ENCODE results near the gene STK25.
A peak's percentile ranks its signal among the peaks of the same experiment; 100 is the strongest.

DNA sequence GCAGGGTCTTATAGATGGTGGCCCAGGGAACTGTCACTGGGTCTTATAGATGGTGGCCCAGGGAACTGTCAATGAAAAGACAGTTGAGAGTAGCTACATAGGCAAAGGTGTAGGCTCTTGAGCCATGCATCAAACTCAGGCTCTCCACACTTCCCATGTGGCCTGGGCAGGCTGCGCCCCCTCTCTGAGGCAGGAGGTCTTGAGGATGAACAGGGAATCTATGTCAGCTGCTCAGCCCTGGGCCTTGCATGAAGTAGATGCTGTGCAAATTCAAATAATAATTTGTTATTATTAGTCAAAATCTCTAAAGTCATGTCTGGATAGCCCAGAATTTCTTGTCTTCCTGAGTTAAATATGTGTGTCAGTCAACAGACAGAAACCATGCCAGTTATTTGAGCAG, 26.7 kb downstream of the STK25 start:
- no peak for TF ChIP-seq POLR2AphosphoS5 (IDR thresholded peaks at IDR 0.05; ENCODE audit: low read depth)
- TF ChIP-seq, protein P1, sequence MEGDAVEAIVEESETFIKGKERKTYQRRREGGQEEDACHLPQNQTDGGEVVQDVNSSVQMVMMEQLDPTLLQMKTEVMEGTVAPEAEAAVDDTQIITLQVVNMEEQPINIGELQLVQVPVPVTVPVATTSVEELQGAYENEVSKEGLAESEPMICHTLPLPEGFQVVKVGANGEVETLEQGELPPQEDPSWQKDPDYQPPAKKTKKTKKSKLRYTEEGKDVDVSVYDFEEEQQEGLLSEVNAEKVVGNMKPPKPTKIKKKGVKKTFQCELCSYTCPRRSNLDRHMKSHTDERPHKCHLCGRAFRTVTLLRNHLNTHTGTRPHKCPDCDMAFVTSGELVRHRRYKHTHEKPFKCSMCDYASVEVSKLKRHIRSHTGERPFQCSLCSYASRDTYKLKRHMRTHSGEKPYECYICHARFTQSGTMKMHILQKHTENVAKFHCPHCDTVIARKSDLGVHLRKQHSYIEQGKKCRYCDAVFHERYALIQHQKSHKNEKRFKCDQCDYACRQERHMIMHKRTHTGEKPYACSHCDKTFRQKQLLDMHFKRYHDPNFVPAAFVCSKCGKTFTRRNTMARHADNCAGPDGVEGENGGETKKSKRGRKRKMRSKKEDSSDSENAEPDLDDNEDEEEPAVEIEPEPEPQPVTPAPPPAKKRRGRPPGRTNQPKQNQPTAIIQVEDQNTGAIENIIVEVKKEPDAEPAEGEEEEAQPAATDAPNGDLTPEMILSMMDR (conservative IDR thresholded peaks at IDR 0.05; ENCODE audit: low read depth in 2 of 2): peak; percentile 8 to 58; a peak in 2 of 4 replicates
- TF ChIP-seq, protein P2, sequence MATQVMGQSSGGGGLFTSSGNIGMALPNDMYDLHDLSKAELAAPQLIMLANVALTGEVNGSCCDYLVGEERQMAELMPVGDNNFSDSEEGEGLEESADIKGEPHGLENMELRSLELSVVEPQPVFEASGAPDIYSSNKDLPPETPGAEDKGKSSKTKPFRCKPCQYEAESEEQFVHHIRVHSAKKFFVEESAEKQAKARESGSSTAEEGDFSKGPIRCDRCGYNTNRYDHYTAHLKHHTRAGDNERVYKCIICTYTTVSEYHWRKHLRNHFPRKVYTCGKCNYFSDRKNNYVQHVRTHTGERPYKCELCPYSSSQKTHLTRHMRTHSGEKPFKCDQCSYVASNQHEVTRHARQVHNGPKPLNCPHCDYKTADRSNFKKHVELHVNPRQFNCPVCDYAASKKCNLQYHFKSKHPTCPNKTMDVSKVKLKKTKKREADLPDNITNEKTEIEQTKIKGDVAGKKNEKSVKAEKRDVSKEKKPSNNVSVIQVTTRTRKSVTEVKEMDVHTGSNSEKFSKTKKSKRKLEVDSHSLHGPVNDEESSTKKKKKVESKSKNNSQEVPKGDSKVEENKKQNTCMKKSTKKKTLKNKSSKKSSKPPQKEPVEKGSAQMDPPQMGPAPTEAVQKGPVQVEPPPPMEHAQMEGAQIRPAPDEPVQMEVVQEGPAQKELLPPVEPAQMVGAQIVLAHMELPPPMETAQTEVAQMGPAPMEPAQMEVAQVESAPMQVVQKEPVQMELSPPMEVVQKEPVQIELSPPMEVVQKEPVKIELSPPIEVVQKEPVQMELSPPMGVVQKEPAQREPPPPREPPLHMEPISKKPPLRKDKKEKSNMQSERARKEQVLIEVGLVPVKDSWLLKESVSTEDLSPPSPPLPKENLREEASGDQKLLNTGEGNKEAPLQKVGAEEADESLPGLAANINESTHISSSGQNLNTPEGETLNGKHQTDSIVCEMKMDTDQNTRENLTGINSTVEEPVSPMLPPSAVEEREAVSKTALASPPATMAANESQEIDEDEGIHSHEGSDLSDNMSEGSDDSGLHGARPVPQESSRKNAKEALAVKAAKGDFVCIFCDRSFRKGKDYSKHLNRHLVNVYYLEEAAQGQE (IDR thresholded peaks at IDR 0.05; ENCODE audit: unreplicated experiment): no peak
